Measurements from ENCODE around the gene ATG4B.

- TF ChIP-seq CTCF (IDR thresholded peaks at IDR 0.05; ENCODE audit: extremely low read depth in 1 of 2, insufficient read depth in 1 of 2, low read depth in 1 of 2, low read length in 2 of 2) (no peak), POLR2A (IDR thresholded peaks at IDR 0.05; ENCODE audit: low read depth, low read length) (no peak), JUN (IDR thresholded peaks at IDR 0.05; ENCODE audit: borderline replicate concordance, insufficient read depth, insufficient read length, low read depth) (no peak), MAX (IDR thresholded peaks at IDR 0.05; ENCODE audit: insufficient read depth, insufficient read length) (no peak)
Measured at GRCh38 chr2:241641631-241642030, 4.1 kb downstream of the ATG4B start.
